Measurements from ENCODE around the gene KRT36. TPM values are rescaled to one million over a fixed set of nuclear protein-coding genes. Genes with fewer than 3 reads are reported as not detected.

The KRT36 gene
- total RNA-seq, 6 donors from 2014 or later: not detected

DNA sequence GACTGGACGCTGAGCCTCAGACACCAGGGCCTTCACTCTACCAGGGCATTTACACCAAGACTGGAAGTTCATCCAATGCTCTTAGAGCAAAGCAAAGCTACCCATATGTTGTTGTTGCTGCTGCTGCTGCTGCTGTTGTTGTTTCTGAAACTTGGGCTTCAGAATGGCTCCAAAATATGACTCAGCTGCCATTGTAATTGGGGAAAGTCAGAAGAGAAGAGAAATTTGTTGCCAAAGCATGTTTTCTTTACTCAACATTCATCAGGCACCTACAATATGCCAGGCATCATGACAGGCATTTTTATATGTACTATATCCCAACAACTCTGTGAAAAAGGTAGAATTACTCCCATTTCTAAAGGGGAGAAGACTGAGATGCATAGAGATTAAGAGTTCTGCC lies 34.5 kb downstream of the KRT36 start:
- Histone ChIP-seq H3K9me3 (no peaks in the 10 kb centered on the region), H3K4me1 (no peaks in the 10 kb centered on the region), H3K27ac (no peak overlapping the region), H3K4me3 (no peak overlapping the region), H3K27me3 (no peaks in the 10 kb centered on the region), H3K36me3 (no peaks in the 10 kb centered on the region)
- 100% methylated on average over 1 of the region's 1 CpG for WGBS, 2 donors
- no peak for DNase-seq
- TF ChIP-seq POLR2A (IDR thresholded peaks at IDR 0.05) (no peak), POLR2AphosphoS5 (IDR thresholded peaks at IDR 0.05) (no peak), EP300 (IDR thresholded peaks at IDR 0.05) (no peak)
- TF ChIP-seq, protein P1, sequence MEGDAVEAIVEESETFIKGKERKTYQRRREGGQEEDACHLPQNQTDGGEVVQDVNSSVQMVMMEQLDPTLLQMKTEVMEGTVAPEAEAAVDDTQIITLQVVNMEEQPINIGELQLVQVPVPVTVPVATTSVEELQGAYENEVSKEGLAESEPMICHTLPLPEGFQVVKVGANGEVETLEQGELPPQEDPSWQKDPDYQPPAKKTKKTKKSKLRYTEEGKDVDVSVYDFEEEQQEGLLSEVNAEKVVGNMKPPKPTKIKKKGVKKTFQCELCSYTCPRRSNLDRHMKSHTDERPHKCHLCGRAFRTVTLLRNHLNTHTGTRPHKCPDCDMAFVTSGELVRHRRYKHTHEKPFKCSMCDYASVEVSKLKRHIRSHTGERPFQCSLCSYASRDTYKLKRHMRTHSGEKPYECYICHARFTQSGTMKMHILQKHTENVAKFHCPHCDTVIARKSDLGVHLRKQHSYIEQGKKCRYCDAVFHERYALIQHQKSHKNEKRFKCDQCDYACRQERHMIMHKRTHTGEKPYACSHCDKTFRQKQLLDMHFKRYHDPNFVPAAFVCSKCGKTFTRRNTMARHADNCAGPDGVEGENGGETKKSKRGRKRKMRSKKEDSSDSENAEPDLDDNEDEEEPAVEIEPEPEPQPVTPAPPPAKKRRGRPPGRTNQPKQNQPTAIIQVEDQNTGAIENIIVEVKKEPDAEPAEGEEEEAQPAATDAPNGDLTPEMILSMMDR (IDR thresholded peaks at IDR 0.05): no peak
- no peak for ATAC-seq (ENCODE audit: low FRiP score in 2 of 2)

DNA sequence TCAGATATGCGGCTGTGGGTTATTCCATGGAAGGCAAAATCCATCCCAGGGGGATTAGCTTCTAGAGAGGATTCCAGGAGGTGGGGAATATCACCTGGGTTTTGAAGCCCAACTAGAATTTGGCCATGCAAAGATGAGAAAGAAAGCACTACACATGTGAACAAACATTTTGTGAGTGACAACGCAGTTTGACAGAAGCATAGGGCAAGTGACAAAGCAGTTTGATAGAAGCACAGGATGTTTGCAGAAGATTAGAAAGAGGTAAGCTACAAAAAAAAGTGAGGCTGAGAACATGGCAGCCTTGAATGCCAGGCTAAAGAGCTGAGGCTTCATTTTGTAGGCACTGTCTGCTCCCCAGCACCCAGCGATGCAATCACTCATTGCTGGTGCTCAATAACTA lies 36.6 kb downstream of the KRT36 start:
- 89 to 90% methylated on average over 3 of the region's 3 CpGs for WGBS, 2 donors
- no peaks in the 10 kb centered on the region for H3K36me3 ChIP-seq
- ATAC-seq (ENCODE audit: low FRiP score in 2 of 2): no peak
- TF ChIP-seq EP300 (IDR thresholded peaks at IDR 0.05) (no peak), POLR2A (IDR thresholded peaks at IDR 0.05) (no peak), POLR2AphosphoS5 (IDR thresholded peaks at IDR 0.05) (no peak)
- H3K4me3 ChIP-seq: no peak overlapping the region
- H3K4me1 ChIP-seq: no peaks in the 10 kb centered on the region
- H3K27ac ChIP-seq: no peak overlapping the region
- no peaks in the 10 kb centered on the region for H3K9me3 ChIP-seq
- H3K27me3 ChIP-seq: no peaks in the 10 kb centered on the region
- no peak for DNase-seq

DNA sequence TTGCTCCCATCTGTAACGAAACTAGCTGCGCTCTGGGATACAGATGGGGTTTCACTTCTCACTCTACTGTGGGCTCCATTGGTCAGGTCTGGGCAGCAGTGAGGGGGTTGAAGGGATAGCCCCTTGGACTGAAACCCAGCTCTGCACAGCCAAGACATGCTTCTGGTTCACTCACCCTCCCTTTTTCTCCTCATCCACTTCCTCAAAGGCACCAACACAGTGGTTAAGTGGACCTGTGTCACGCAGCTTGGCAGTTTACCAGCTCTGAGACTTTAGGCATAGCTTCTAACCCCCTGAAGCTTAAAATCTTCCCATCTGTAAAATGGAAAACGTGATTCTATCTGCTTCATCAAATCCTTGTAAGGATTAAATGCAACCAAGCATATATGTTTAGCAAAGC lies 37.4 kb downstream of the KRT36 start:
- Histone ChIP-seq H3K4me3 (no peak overlapping the region), H3K4me1 (no peaks in the 10 kb centered on the region), H3K9me3 (no peaks in the 10 kb centered on the region), H3K27me3 (no peaks in the 10 kb centered on the region), H3K27ac (no peak overlapping the region), H3K36me3 (no peaks in the 10 kb centered on the region)
- ATAC-seq (ENCODE audit: low FRiP score in 2 of 2): no peak
- no peak for TF ChIP-seq POLR2A (IDR thresholded peaks at IDR 0.05)
- TF ChIP-seq EP300 (IDR thresholded peaks at IDR 0.05): no peak
- no peak for TF ChIP-seq POLR2AphosphoS5 (IDR thresholded peaks at IDR 0.05)
- TF ChIP-seq, protein P1 (IDR thresholded peaks at IDR 0.05): no peak
- no peak for DNase-seq
- WGBS, 2 donors: 39 to 47% methylated on average over 4 of the region's 4 CpGs

DNA sequence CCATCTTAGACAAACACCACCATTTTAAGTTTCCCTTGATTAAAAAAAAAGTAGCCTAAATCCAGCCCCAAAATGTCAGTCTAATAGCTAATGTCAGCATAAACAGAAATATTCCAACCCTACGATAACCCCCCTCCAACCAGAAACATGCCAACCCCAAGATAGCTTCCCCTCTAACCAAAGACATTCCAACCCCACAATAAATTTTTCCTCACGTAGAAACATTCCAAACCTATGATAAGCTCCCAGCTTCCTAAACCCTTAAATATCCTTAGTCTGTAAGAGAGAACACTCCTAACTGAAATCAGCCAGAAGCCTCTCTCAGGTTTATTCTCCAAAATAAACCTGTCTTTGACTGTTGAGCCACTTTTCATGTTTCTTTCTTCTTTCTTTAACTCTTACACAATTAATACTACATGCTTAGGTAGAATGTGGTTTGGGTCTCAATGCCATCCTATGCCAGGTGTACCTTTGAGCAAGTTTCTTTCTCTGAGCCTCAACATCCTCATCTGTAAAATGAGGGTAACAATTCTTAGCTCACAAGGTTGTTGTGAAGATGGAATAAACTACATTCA lies 38.5 kb downstream of the KRT36 start:
- ATAC-seq (ENCODE audit: low FRiP score in 2 of 2) (no peak), DNase-seq (no peak)
- TF ChIP-seq, protein P1 (IDR thresholded peaks at IDR 0.05): no peak
- TF ChIP-seq POLR2A (IDR thresholded peaks at IDR 0.05) (no peak), POLR2AphosphoS5 (IDR thresholded peaks at IDR 0.05) (no peak), EP300 (IDR thresholded peaks at IDR 0.05) (no peak)
- Histone ChIP-seq H3K4me3 (no peak overlapping the region), H3K36me3 (no peaks in the 10 kb centered on the region), H3K27me3 (no peaks in the 10 kb centered on the region), H3K27ac (no peak overlapping the region), H3K4me1 (no peaks in the 10 kb centered on the region), H3K9me3 (no peaks in the 10 kb centered on the region)
- WGBS, 2 donors: 78 to 83% methylated on average over 2 of the region's 2 CpGs

DNA sequence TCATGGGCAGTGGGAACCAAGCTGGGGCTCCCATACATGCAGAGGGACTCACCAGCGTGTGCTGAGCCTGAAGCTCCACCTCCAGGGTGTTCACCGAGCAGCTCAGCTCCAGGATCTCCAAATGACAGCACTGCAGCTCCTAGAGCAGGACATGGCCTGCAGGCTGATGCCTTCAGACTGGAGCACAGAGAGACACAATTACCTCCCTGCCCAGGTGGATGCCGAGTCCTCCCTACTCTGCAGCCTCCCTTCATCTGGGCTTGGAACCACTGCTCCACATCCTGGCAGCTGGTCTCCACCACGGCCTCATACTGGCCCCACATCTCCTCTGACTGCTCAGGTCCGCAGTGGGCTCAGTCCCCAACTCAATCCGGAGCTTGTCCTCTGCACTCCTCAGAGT lies 40.7 kb downstream of the KRT36 start:
- no peak overlapping the region for H3K27ac ChIP-seq
- no peaks in the 10 kb centered on the region for H3K36me3 ChIP-seq
- no peak overlapping the region for H3K4me3 ChIP-seq
- no peaks in the 10 kb centered on the region for H3K27me3 ChIP-seq
- no peaks in the 10 kb centered on the region for H3K4me1 ChIP-seq
- H3K9me3 ChIP-seq: no peaks in the 10 kb centered on the region
- no peak for TF ChIP-seq POLR2A (IDR thresholded peaks at IDR 0.05)
- TF ChIP-seq, protein P1 (IDR thresholded peaks at IDR 0.05): no peak
- TF ChIP-seq EP300 (IDR thresholded peaks at IDR 0.05): no peak
- TF ChIP-seq POLR2AphosphoS5 (IDR thresholded peaks at IDR 0.05): no peak
- ATAC-seq (ENCODE audit: low FRiP score in 2 of 2): no peak
- 84 to 93% methylated on average over 3 to 4 of the region's 6 CpGs for WGBS, 2 donors
- no peak for DNase-seq

Data from upper lobe of left lung (tissue), 6 donors.